WTC11 (cell line): ENCODE data around the gene RAB17.

Source experiments
- CBFB ChIP-seq: sonication (generic); formaldehyde crosslinking; IDR thresholded peaks from 2 replicates; pipeline ENCODE4 v1.8.1; 2022; ENCODE audit warnings: mild to moderate bottlenecking, low read depth, missing genetic modification reagents
- JUN ChIP-seq: sonication (generic); formaldehyde crosslinking; IDR thresholded peaks from 2 replicates; pipeline ENCODE4 v1.8.0; 2023; ENCODE audit warnings: mild to moderate bottlenecking, missing genetic modification reagents
- KAT7 ChIP-seq: sonication (generic); formaldehyde crosslinking; IDR thresholded peaks from 2 replicates; pipeline ENCODE4 v1.8.1; 2023; ENCODE audit warnings: missing genetic modification reagents, mild to moderate bottlenecking, borderline replicate concordance
- NFATC4 ChIP-seq: fragments of 250-450 bp; sonication (Bioruptor Pico); IDR thresholded peaks from 2 replicates; pipeline ENCODE4 v1.9.0; 2021; ENCODE audit warnings: mild to moderate bottlenecking
- NR2C2 ChIP-seq: sonication (generic); formaldehyde crosslinking; IDR thresholded peaks from 2 replicates; pipeline ENCODE4 v1.8.0; 2022; ENCODE audit warnings: mild to moderate bottlenecking, missing genetic modification reagents
- NR3C1 ChIP-seq: sonication (generic); formaldehyde crosslinking; conservative IDR thresholded peaks from 2 replicates; pipeline ENCODE4 v1.8.1; 2023; ENCODE audit warnings: low read depth, mild to moderate bottlenecking, missing genetic modification reagents
- SMAD3 ChIP-seq: sonication (generic); formaldehyde crosslinking; IDR thresholded peaks from 2 replicates; pipeline ENCODE4 v1.8.0; 2022; ENCODE audit warnings: missing genetic modification reagents, mild to moderate bottlenecking, borderline replicate concordance
- ZNF423 ChIP-seq: fragments of 250-450 bp; sonication (Bioruptor Pico); IDR thresholded peaks from 2 replicates; pipeline ENCODE4 v2.1.2; 2022; ENCODE audit warnings: mild to moderate bottlenecking, moderate library complexity
- TF ChIP-seq, protein P1 (sequence below): sonication (generic); formaldehyde crosslinking; IDR thresholded peaks from 2 replicates; pipeline ENCODE4 v1.8.0; 2022; ENCODE audit warnings: missing genetic modification reagents
- TF ChIP-seq, protein P2 (sequence below): sonication (generic); formaldehyde crosslinking; conservative IDR thresholded peaks from 2 replicates; pipeline ENCODE4 v1.8.1; 2022; ENCODE audit warnings: mild to moderate bottlenecking, missing genetic modification reagents
- TF ChIP-seq, protein P3 (sequence below): sonication (generic); formaldehyde crosslinking; IDR thresholded peaks from 2 replicates; pipeline ENCODE4 v1.8.0; 2022; ENCODE audit warnings: mild to moderate bottlenecking, missing genetic modification reagents
- TF ChIP-seq, protein P4 (sequence below): sonication (generic); formaldehyde crosslinking; IDR thresholded peaks from 2 replicates; pipeline ENCODE4 v1.8.0; 2023; ENCODE audit warnings: missing genetic modification reagents, mild to moderate bottlenecking, borderline replicate concordance
- TF ChIP-seq, protein P5 (sequence below): fragments of 200-600 bp; IDR thresholded peaks from 2 replicates; pipeline ENCODE4 v1.8.0; 2022; ENCODE audit warnings: antibody characterized with exemption
- TF ChIP-seq, protein P6 (sequence below): sonication (generic); formaldehyde crosslinking; IDR thresholded peaks from 2 replicates; pipeline ENCODE4 v1.8.0; 2023; ENCODE audit warnings: missing genetic modification reagents

DNA sequence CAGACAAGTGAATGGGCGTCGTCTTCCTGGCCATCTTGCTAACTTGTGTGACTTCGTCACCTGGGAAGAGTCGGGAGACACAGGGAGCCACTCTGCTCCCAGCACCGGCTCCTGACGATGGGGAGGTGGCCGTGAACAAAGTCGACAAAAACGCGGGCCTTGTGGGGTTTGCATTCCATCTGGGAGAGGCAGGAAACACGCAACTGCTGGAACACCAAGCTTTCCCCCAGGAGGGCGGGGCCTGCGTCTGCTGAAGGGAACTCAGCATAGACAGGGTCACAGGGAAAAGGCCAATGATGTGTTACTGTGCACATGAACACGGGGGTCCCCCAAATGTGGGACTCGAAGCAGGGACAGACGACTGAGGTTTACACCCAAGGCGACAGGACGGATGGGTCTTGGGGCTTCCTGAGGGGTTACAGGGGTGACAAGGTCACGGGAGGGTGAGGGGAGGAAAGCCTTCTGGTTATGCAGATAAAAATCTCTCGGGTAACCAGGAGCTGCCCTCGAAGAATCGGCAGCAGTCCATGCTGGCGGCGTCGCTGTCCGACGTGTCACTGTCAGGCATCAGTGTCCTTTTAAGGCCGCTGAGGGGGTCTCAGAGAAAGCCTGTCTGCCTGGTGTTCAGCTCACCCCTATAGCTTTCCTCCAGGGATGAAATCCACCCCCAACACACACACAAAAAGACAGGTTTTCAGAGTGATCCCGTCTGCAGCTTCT lies 52.4 kb downstream of the RAB17 start:
- TF ChIP-seq ZNF423: no peak
- no peak for TF ChIP-seq KAT7 (CRISPR knock-in tag)
- TF ChIP-seq, protein P1, sequence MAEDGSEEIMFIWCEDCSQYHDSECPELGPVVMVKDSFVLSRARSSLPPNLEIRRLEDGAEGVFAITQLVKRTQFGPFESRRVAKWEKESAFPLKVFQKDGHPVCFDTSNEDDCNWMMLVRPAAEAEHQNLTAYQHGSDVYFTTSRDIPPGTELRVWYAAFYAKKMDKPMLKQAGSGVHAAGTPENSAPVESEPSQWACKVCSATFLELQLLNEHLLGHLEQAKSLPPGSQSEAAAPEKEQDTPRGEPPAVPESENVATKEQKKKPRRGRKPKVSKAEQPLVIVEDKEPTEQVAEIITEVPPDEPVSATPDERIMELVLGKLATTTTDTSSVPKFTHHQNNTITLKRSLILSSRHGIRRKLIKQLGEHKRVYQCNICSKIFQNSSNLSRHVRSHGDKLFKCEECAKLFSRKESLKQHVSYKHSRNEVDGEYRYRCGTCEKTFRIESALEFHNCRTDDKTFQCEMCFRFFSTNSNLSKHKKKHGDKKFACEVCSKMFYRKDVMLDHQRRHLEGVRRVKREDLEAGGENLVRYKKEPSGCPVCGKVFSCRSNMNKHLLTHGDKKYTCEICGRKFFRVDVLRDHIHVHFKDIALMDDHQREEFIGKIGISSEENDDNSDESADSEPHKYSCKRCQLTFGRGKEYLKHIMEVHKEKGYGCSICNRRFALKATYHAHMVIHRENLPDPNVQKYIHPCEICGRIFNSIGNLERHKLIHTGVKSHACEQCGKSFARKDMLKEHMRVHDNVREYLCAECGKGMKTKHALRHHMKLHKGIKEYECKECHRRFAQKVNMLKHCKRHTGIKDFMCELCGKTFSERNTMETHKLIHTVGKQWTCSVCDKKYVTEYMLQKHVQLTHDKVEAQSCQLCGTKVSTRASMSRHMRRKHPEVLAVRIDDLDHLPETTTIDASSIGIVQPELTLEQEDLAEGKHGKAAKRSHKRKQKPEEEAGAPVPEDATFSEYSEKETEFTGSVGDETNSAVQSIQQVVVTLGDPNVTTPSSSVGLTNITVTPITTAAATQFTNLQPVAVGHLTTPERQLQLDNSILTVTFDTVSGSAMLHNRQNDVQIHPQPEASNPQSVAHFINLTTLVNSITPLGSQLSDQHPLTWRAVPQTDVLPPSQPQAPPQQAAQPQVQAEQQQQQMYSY (CRISPR knock-in tag): no peak
- TF ChIP-seq, protein P2, sequence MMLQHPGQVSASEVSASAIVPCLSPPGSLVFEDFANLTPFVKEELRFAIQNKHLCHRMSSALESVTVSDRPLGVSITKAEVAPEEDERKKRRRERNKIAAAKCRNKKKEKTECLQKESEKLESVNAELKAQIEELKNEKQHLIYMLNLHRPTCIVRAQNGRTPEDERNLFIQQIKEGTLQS (CRISPR knock-in tag): no peak
- TF ChIP-seq SMAD3 (CRISPR knock-in tag): no peak
- TF ChIP-seq, protein P3, sequence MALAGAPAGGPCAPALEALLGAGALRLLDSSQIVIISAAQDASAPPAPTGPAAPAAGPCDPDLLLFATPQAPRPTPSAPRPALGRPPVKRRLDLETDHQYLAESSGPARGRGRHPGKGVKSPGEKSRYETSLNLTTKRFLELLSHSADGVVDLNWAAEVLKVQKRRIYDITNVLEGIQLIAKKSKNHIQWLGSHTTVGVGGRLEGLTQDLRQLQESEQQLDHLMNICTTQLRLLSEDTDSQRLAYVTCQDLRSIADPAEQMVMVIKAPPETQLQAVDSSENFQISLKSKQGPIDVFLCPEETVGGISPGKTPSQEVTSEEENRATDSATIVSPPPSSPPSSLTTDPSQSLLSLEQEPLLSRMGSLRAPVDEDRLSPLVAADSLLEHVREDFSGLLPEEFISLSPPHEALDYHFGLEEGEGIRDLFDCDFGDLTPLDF (CRISPR knock-in tag): no peak
- TF ChIP-seq, protein P4, sequence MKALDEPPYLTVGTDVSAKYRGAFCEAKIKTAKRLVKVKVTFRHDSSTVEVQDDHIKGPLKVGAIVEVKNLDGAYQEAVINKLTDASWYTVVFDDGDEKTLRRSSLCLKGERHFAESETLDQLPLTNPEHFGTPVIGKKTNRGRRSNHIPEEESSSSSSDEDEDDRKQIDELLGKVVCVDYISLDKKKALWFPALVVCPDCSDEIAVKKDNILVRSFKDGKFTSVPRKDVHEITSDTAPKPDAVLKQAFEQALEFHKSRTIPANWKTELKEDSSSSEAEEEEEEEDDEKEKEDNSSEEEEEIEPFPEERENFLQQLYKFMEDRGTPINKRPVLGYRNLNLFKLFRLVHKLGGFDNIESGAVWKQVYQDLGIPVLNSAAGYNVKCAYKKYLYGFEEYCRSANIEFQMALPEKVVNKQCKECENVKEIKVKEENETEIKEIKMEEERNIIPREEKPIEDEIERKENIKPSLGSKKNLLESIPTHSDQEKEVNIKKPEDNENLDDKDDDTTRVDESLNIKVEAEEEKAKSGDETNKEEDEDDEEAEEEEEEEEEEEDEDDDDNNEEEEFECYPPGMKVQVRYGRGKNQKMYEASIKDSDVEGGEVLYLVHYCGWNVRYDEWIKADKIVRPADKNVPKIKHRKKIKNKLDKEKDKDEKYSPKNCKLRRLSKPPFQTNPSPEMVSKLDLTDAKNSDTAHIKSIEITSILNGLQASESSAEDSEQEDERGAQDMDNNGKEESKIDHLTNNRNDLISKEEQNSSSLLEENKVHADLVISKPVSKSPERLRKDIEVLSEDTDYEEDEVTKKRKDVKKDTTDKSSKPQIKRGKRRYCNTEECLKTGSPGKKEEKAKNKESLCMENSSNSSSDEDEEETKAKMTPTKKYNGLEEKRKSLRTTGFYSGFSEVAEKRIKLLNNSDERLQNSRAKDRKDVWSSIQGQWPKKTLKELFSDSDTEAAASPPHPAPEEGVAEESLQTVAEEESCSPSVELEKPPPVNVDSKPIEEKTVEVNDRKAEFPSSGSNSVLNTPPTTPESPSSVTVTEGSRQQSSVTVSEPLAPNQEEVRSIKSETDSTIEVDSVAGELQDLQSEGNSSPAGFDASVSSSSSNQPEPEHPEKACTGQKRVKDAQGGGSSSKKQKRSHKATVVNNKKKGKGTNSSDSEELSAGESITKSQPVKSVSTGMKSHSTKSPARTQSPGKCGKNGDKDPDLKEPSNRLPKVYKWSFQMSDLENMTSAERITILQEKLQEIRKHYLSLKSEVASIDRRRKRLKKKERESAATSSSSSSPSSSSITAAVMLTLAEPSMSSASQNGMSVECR (CRISPR knock-in tag): no peak
- TF ChIP-seq, protein P5, sequence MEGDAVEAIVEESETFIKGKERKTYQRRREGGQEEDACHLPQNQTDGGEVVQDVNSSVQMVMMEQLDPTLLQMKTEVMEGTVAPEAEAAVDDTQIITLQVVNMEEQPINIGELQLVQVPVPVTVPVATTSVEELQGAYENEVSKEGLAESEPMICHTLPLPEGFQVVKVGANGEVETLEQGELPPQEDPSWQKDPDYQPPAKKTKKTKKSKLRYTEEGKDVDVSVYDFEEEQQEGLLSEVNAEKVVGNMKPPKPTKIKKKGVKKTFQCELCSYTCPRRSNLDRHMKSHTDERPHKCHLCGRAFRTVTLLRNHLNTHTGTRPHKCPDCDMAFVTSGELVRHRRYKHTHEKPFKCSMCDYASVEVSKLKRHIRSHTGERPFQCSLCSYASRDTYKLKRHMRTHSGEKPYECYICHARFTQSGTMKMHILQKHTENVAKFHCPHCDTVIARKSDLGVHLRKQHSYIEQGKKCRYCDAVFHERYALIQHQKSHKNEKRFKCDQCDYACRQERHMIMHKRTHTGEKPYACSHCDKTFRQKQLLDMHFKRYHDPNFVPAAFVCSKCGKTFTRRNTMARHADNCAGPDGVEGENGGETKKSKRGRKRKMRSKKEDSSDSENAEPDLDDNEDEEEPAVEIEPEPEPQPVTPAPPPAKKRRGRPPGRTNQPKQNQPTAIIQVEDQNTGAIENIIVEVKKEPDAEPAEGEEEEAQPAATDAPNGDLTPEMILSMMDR: no peak
- no peak for TF ChIP-seq CBFB (CRISPR knock-in tag)
- TF ChIP-seq JUN (CRISPR knock-in tag): no peak
- no peak for TF ChIP-seq NFATC4 (CRISPR knock-in tag)
- TF ChIP-seq, protein P6, sequence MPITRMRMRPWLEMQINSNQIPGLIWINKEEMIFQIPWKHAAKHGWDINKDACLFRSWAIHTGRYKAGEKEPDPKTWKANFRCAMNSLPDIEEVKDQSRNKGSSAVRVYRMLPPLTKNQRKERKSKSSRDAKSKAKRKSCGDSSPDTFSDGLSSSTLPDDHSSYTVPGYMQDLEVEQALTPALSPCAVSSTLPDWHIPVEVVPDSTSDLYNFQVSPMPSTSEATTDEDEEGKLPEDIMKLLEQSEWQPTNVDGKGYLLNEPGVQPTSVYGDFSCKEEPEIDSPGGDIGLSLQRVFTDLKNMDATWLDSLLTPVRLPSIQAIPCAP (CRISPR knock-in tag): no peak
- no peak for TF ChIP-seq NR3C1 (CRISPR knock-in tag)
- TF ChIP-seq NR2C2 (CRISPR knock-in tag): no peak
